ENCODE results near the gene C5orf52.
"Not testable (repeated sequence)": the region's sequence is repeated elsewhere in the genome, so short reads cannot be mapped to it uniquely, and the experiment has no call there.

The C5orf52 gene
- total RNA-seq, result 0 to 0.13 reads per million in 2 experiments

GRCh38 chr5:157670662-157671591, at the start of gene C5orf52:
TSS of gene C5orf52 (plus strand) at chr5:157671533. CDS start at chr5:157671615, 82 bp downstream.
- no peak for DNase-seq (ENCODE audit: low read depth)

- DNase-seq (ENCODE audit: low read depth), result no peak
Observed at GRCh38 chr5:157624144-157624543, 47.2 kb upstream of the C5orf52 start.

DNA sequence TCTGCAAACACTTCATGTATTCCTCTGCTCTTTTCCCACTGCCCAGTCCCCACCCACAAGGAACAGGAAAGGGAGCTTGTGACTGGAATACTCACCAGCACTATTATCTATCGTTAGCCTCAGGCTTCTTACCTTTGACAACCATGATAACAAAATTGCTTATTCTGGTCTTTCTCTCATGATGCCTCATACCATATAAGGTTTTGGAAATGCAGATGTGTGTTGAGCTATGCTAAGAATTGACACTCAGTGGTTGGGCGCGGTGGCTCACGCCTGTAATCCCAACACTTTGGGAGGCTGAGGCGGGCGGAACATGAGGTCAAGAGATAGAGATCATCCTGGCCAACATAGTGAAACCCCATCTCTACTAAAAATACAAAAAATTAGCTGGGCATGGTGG, 44.5 kb upstream of the C5orf52 start:
- no peak for DNase-seq (ENCODE audit: low read depth)

DNA sequence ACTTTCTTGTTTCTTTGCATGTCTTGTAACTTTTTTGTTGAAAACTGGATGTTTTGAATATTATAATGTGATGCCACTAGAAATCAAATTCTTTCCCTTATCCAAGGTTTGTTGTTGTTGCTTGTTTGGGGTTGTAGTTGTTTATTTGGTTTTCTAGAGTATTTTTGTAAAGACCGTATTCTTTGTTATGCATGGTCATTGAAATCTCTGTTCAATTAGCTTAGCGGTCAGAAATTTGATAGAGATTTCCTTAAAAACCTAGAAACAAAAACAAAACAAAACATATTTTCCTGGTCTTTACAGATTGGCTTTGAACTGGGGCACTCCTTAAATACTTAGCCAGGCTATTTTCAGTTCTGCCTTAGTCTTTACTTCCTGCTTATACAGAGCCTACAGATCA, 41.0 kb upstream of the C5orf52 start:
- DNase-seq (ENCODE audit: low read depth), result no peak

GRCh38 chr5:157640406-157641066, 30.8 kb upstream of the C5orf52 start:
- DNase-seq (ENCODE audit: low read depth), result no peak

DNA sequence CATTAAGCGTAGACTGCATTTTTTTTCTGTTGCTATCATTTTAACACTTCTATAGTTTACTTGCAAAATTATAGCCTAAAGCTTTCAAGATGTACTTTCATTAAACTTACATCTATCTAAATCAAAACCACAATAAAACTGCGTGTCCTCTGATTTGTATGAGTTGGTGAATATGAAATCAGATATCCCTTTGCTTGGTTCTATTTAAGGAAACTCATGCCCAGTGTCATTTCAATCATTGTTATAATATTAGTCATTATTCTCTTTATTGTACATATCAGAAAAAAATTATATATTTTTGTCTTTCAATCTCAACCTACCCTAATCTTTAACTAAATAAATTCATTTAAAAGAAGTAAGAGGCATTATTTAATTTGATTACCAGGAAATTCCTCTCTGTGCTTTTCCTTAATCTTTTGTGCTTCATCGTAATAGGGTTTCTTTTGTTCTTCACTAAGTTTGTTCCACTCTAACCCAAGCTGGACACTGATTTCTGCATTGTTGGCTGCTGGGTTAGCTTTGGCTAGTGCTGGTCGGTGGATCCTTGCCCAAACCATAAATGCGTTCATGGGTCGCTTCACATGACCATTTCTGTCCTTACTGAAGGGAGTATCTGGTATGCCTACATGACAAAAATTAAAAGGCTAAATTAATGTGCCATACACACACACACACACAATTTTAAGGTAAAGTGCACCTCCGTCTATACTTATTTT, 22.9 kb upstream of the C5orf52 start:
- no peak for DNase-seq (ENCODE audit: low read depth)

GRCh38 chr5:157649101-157649500, 22.2 kb upstream of the C5orf52 start:
- DNase-seq (ENCODE audit: low read depth), result no peak

GRCh38 chr5:157650991-157651611, 20.2 kb upstream of the C5orf52 start:
- DNase-seq (ENCODE audit: low read depth), result no peak

DNA sequence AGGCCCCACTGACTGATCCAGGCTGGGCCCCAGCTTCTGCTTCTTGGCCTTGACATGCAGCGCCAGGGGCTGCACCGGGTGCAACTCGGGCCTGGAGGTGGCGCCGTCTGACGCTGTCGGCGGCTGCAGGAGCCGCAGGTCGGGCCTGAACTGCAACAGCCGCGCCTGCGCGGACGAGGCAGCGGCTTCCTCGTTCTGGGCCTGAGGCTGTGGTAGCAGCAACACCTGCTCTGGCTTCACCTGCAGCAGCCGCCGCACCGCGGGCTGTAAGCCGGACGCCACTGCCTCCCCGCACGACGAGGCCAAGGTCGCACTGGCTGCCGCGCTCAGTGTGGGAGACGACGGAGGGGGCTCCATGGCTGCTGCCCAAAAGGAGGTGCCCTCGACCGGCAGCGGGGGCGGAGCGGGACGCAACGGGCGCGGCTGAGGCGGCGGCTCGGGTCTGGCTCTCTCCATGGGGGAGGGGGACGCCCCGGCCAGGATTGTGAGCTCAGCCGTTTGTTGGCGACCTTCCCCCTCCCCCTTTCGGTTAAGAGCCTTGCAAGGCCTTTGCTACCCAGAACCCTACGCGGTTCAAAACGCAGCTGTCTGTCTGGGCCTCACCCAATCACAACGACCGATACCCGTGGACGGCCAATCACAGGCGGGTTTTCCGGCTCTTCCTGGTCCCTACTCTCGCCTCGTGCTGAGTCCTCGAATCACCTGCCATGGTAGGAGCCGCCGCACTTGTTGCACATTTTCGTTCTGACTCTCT, 19.5 kb upstream of the C5orf52 start:
- DNase-seq (ENCODE audit: low read depth), result peak; percentile 74

DNA sequence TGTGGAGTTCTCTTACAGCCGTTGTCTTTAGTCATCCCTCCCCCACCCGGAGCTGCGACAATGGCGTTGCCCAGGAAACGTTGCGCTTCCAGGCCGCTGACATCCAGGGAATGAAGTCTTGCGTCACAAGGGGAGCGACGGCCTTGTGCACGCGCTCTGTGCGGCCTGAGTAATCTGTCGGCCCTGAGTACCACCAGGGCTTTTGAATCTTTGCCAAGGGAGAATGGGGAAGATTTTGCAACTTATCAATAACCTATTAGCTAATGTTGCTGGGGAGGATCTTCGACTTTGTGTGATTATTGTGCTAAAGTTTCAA, 19.0 kb upstream of the C5orf52 start, which contains the start of gene SOX30:
TSS of gene SOX30 (minus strand) at position 62 of the 316 bp plus-strand sequence. CDS start 360 bp downstream, outside the sequence.
- DNase-seq (ENCODE audit: low read depth), result no peak

DNA sequence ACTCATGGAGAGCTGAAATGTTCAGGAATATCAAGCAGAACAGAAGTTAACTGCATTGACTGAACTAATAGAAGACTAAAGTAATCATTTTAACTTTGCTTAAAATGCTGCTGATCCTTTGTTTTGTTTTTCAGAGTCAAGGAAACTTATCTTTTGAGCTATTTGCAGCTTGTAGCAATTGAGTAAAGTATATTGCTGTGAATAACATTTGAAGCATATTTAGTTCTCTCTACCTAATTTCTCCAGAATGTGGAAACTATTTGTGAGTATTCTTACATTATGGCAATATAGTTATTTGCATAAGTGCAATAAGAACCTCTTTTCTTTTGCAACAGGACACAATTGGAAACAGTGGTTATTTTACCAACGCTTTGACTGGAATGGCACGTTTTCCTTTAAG, 13.8 kb upstream of the C5orf52 start:
- DNase-seq (ENCODE audit: low read depth), result no peak

DNA sequence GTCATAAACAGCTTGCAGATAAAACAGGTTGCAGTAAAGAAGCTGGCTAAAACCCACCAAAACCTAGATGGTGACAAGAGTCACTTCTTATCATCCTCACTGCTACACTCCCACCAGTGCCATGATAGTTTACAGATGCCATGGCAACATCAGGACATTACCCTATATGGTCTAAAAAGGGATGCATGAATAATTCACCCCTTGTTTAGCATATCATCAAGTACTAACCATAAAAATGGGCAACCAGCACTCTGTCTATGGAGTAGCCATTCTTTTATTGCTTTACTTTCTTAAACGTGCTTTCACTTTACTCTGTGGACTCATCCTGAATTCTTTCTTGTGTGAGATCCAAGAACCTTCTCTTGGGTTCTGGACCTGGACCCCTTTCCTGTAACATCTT, 12.4 kb upstream of the C5orf52 start:
- no peak for DNase-seq (ENCODE audit: low read depth)

DNA sequence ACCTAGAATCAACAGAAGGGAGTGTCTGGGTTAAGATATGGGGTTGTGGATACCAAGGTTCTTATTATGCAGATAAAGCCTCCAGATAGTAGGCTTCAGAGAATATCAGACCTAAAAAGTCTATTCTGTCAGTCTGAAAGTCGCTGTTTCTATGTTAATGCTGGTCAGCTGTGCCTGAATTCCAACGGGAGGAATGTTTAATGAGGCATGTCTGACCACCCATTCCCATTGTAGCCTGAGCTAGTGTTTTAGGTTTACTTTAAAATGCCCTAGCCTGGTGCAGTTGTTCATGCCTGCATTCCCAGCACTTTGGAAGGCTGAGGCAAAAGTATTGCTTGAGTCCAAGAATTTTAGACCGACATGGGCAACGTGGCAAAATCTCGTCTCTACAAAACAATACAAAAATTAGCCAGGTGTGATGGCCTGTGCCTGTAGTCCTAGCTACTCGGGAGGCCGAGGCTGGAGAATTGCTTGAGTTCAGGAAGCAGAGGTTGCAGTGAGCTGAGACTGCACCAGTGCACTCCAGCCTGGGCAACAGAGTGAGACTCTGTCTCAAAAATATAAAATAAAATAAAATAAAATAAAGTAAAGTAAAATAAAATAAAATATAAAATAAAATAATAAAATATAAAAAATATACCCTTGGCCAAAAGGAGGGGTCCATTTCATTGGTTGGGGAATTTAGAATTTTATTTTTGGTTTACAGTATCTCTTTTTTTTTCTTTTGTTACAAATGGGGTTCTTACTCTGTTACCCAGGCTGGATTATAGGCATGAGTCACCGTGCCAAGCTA, 11.3 kb upstream of the C5orf52 start:
- no peak for DNase-seq (ENCODE audit: low read depth)

DNA sequence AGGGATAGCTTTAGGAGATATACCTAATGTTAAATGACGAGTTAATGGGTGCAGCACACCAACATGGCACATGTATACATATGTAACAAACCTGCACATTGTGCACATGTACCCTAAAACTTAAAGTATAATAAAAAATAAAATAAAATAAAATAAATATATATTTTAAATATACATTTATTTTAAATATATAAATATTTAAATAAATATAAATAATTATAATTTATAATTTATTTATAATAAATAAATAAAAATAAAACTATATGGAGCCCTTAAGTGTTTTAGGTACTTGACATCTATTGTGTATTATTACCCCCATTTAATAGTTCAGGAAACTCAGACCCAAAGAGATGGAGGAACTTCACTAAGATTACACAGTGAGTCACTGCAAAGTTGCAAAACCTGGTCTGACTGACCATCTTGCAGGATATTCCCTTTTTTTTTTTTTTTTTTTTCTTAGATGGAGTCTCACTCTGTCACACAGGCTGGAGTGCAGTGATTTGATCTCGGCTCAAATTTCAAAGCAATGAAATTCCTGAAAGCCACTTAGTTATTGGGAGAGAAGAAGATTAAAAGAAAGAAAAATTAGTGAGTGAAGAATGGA, 5.8 kb upstream of the C5orf52 start:
- no peak for DNase-seq (ENCODE audit: low read depth)

DNA sequence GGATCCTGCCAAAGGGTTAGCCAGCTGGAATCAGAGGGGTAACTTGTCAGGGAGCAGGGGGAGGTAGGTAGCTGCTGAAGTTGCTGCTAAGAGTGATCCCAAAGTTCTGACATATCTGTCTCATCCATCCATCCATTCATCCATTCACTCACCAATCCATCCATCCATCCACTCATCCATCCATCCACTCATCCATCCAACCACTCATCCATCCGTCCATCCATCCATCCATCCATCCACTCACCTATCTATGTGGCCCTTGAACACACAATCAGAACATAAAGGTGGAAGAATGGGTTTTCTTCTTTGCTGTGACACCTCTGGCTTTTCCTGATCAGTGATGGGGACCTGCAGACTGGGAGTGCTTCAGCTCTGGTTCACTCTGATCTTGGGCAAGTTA, 3.0 kb upstream of the C5orf52 start:
- no peak for DNase-seq (ENCODE audit: low read depth)

- DNase-seq (ENCODE audit: low read depth), result no peak
Observed at GRCh38 chr5:157669701-157670097, 1.6 kb upstream of the C5orf52 start.

- no peak for DNase-seq (ENCODE audit: low read depth)
Observed at GRCh38 chr5:157671592-157672330, 428 bp downstream of the C5orf52 start.

DNA sequence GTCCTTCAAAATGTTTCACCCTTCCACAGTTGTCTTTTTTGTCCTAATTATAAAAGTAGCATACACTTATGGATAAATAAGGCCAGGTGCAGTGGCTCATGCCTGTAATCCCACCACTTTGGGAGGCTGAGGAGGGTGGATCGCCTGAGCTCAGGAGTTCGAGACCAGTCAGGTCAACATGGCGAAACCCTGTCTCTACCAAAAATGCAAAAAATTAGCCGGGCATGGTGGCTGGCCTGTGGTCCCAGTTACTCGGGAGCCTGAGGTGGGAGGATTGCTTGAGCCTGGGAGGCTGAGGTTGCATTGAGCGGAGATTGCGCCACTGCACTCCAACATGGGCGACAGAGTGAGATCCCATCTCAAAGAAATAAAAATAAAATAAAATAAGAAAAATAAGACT, 1.6 kb downstream of the C5orf52 start:
- no peak for DNase-seq (ENCODE audit: low read depth)

DNA sequence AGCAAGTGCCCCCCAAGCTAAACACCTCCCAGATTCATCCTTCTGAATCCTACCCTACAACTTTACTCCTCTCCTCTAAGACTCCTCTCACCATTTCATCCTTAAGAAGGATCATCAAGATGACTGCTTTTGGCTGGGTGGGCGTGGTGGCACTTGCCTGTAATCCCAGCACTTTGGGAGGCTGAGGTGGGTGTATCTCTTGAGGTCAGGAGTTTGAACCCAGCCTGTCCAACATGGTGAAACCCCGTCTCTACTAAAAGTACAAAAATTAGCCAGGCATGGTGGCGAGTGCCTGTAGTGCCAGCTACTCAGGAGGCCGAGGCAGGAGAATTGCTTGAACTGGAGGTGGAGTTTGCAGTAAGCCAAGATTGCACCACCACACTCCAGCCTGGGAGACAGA, 3.0 kb downstream of the C5orf52 start:
- not testable (repeated sequence) for DNase-seq (ENCODE audit: low read depth)
